DND-41 (cell line): Measurements from ENCODE around the gene NUBPL.

ENCODE experiments used
- ATAC-seq: fragments of 200-7000 bp; cut with Tn5 transposase; 3 replicates; pipeline ENCODE4 v1.9.1; 2021; ENCODE audit warnings: low read depth; ENCODE audit not compliant: insufficient read depth
- DNase-seq: peaks from one replicate; pipeline ENCODE4 v3.0.0-alpha.2; 2020
- H2AFZ ChIP-seq: 2 replicates; pipeline ENCODE4 v1.6.0; 2012; ENCODE audit warnings: low read depth, low read length
- H3K27ac ChIP-seq: 2 replicates; pipeline ENCODE4 v1.5.1; 2012; ENCODE audit warnings: low read length, inconsistent platforms
- H3K27me3 ChIP-seq: fragments of 200-600 bp; sonication (generic); 2 replicates; pipeline ENCODE4 v1.6.0; 2012; ENCODE audit warnings: low read length, mild to moderate bottlenecking, inconsistent platforms; ENCODE audit not compliant: insufficient read depth, poor library complexity
- H3K36me3 ChIP-seq: 2 replicates; pipeline ENCODE4 v1.5.1; 2012; ENCODE audit warnings: low read length, inconsistent platforms; ENCODE audit not compliant: insufficient read depth
- H3K4me1 ChIP-seq: 2 replicates; pipeline ENCODE4 v1.5.1; 2012; ENCODE audit warnings: mild to moderate bottlenecking, low read length; ENCODE audit not compliant: insufficient read depth
- H3K4me2 ChIP-seq: 2 replicates; pipeline ENCODE4 v1.6.0; 2012; ENCODE audit warnings: mild to moderate bottlenecking, moderate library complexity, low read length, inconsistent platforms; ENCODE audit not compliant: insufficient read depth
- H3K4me3 ChIP-seq, 2 experiments: fragments of 200-600 bp in 1 of 2; shearing (Covaris generic) in 1 of 2; 2 replicates each; pipeline ENCODE4 v1.5.1; 2012 to 2016; ENCODE audit warnings: inconsistent platforms in 2 of 2, low read length in 2 of 2, mild to moderate bottlenecking in 2 of 2, low read depth in 1 of 2, moderate library complexity in 1 of 2
- H3K79me2 ChIP-seq: 2 replicates; pipeline ENCODE4 v1.6.0; 2012; ENCODE audit warnings: low read length, inconsistent platforms; ENCODE audit not compliant: insufficient read depth
- H3K9ac ChIP-seq: 2 replicates; pipeline ENCODE4 v1.6.0; 2012; ENCODE audit warnings: low read depth, mild to moderate bottlenecking, inconsistent platforms, low read length, moderate library complexity
- H3K9me3 ChIP-seq: 2 replicates; pipeline ENCODE4 v1.5.1; 2012; ENCODE audit warnings: low read length, moderate library complexity, mild to moderate bottlenecking, inconsistent platforms; ENCODE audit not compliant: insufficient read depth, severe bottlenecking
- H4K20me1 ChIP-seq: 2 replicates; pipeline ENCODE4 v1.6.0; 2012; ENCODE audit warnings: low read length; ENCODE audit not compliant: insufficient read depth
- EZH2 ChIP-seq: IDR thresholded peaks from 3 replicates; pipeline ENCODE4 v1.6.1; 2012; ENCODE audit warnings: borderline replicate concordance, low read depth, mild to moderate bottlenecking, moderate library complexity, low read length, inconsistent platforms; ENCODE audit not compliant: severe bottlenecking
- TF ChIP-seq, protein P1 (sequence below): IDR thresholded peaks from 2 replicates; pipeline ENCODE4 v1.5.1; 2012; ENCODE audit warnings: borderline replicate concordance, low read length, moderate library complexity, mild to moderate bottlenecking; ENCODE audit not compliant: poor library complexity, severe bottlenecking; ENCODE audit errors: extremely low read depth

Gene NUBPL

GRCh38 chr14:31819281-31819680, 258.1 kb downstream of the NUBPL start:
- no peak overlapping the region for H3K4me3 ChIP-seq
- ATAC-seq, result no peak
- DNase-seq, result no peak
- no peaks in the 10 kb centered on the region for H3K27me3 ChIP-seq
- TF ChIP-seq EZH2, result no peak
- TF ChIP-seq, protein P1, sequence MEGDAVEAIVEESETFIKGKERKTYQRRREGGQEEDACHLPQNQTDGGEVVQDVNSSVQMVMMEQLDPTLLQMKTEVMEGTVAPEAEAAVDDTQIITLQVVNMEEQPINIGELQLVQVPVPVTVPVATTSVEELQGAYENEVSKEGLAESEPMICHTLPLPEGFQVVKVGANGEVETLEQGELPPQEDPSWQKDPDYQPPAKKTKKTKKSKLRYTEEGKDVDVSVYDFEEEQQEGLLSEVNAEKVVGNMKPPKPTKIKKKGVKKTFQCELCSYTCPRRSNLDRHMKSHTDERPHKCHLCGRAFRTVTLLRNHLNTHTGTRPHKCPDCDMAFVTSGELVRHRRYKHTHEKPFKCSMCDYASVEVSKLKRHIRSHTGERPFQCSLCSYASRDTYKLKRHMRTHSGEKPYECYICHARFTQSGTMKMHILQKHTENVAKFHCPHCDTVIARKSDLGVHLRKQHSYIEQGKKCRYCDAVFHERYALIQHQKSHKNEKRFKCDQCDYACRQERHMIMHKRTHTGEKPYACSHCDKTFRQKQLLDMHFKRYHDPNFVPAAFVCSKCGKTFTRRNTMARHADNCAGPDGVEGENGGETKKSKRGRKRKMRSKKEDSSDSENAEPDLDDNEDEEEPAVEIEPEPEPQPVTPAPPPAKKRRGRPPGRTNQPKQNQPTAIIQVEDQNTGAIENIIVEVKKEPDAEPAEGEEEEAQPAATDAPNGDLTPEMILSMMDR, result no peak
- no peak overlapping the region for H2AFZ ChIP-seq
- H3K27ac ChIP-seq, result no peak overlapping the region
- H3K36me3 ChIP-seq, result no peaks in the 10 kb centered on the region
- H3K4me1 ChIP-seq, result no peaks in the 10 kb centered on the region
- no peaks in the 10 kb centered on the region for H4K20me1 ChIP-seq
- no peaks in the 10 kb centered on the region for H3K9me3 ChIP-seq
- no peak overlapping the region for H3K4me2 ChIP-seq
- H3K9ac ChIP-seq, result no peak overlapping the region
- no peaks in the 10 kb centered on the region for H3K79me2 ChIP-seq

GRCh38 chr14:31825459-31825858, 264.3 kb downstream of the NUBPL start:
- TF ChIP-seq EZH2, result no peak
- TF ChIP-seq, protein P1, result no peak
- H3K4me3 ChIP-seq, result no peak overlapping the region
- no peak overlapping the region for H3K4me2 ChIP-seq
- no peaks in the 10 kb centered on the region for H3K4me1 ChIP-seq
- H3K36me3 ChIP-seq, result 0 out of 2 replicates have a peak, but pooled peaks cover 4% of the 10 kb centered on the region
- no peak for ATAC-seq
- no peaks in the 10 kb centered on the region for H4K20me1 ChIP-seq
- no peaks in the 10 kb centered on the region for H3K27me3 ChIP-seq
- no peak overlapping the region for H2AFZ ChIP-seq
- H3K27ac ChIP-seq, result no peak overlapping the region
- H3K9ac ChIP-seq, result no peak overlapping the region
- no peaks in the 10 kb centered on the region for H3K79me2 ChIP-seq
- H3K9me3 ChIP-seq, result no peaks in the 10 kb centered on the region
- no peak for DNase-seq

GRCh38 chr14:31827325-31827724, 266.1 kb downstream of the NUBPL start:
- Histone ChIP-seq H3K4me3 (no peak overlapping the region), H3K79me2 (no peaks in the 10 kb centered on the region), H3K36me3 (0 out of 2 replicates have a peak, but pooled peaks cover 4% of the 10 kb centered on the region), H3K4me2 (no peak overlapping the region), H3K9ac (no peak overlapping the region), H4K20me1 (no peaks in the 10 kb centered on the region), H3K4me1 (no peaks in the 10 kb centered on the region), H3K9me3 (no peaks in the 10 kb centered on the region), H2AFZ (no peak overlapping the region), H3K27ac (no peak overlapping the region), H3K27me3 (no peaks in the 10 kb centered on the region)
- no peak for ATAC-seq
- no peak for TF ChIP-seq EZH2
- TF ChIP-seq, protein P1, result no peak
- DNase-seq, result no peak
